HepG2 (cell line): ENCODE data around the gene CARMIL1. TPM values are rescaled to one million over a fixed set of nuclear protein-coding genes. Genes with fewer than 3 reads are reported as not detected.
A peak's percentile ranks its signal among the peaks of the same experiment; 100 is the strongest.

Experiments used
- FOXM1 ChIP-seq: sonication (generic); formaldehyde crosslinking; IDR thresholded peaks from 2 replicates; pipeline ENCODE4 v1.5.0; 2020; ENCODE audit warnings: missing genetic modification reagents
- IRX3 ChIP-seq: sonication (generic); formaldehyde crosslinking; IDR thresholded peaks from 2 replicates; pipeline ENCODE4 v1.8.1; 2023; ENCODE audit warnings: mild to moderate bottlenecking, low read depth, missing genetic modification reagents, borderline replicate concordance
- JUN ChIP-seq: sonication (generic); formaldehyde crosslinking; IDR thresholded peaks from 2 replicates; pipeline ENCODE4 v1.4.0; 2020; ENCODE audit warnings: mild to moderate bottlenecking, missing genetic modification reagents
- KLF13 ChIP-seq: sonication (generic); formaldehyde crosslinking; IDR thresholded peaks from 2 replicates; pipeline ENCODE4 v1.4.0; 2020; ENCODE audit warnings: mild to moderate bottlenecking, missing genetic modification reagents
- MAZ ChIP-seq, 2 experiments: sonication (generic) in 1 of 2; formaldehyde crosslinking in 1 of 2; IDR thresholded peaks; 2 replicates each; pipeline versions ENCODE4 v1.5.0 to v1.6.1; 2012 to 2020; ENCODE audit warnings: low read depth in 2 of 2, mild to moderate bottlenecking in 2 of 2, borderline replicate concordance in 1 of 2, improper control_type of control experiment in 1 of 2, low read length in 1 of 2, missing genetic modification reagents in 1 of 2, moderate library complexity in 1 of 2
- PHB2 ChIP-seq: fragments of 450-650 bp; IDR thresholded peaks from 2 replicates; pipeline ENCODE4 v1.6.1; 2018; ENCODE audit not compliant: partially characterized antibody
- RAD51 ChIP-seq: fragments of 450-650 bp; IDR thresholded peaks from 2 replicates; pipeline ENCODE4 v1.6.1; 2016; ENCODE audit warnings: borderline replicate concordance
- SATB2 ChIP-seq: sonication (generic); formaldehyde crosslinking; IDR thresholded peaks from 2 replicates; pipeline ENCODE4 v1.5.0; 2020; ENCODE audit warnings: missing genetic modification reagents
- SUZ12 ChIP-seq: fragments of 150-350 bp; IDR thresholded peaks from 2 replicates; pipeline ENCODE4 v1.6.1; 2014; ENCODE audit warnings: low read depth, low read length
- ZFP82 ChIP-seq: sonication (generic); formaldehyde crosslinking; IDR thresholded peaks from 2 replicates; pipeline ENCODE4 v1.5.1; 2020; ENCODE audit warnings: mild to moderate bottlenecking, missing genetic modification reagents, borderline replicate concordance
- ZMYM4 ChIP-seq: sonication (generic); formaldehyde crosslinking; IDR thresholded peaks from 2 replicates; pipeline ENCODE4 v1.8.1; 2023; ENCODE audit warnings: mild to moderate bottlenecking, missing genetic modification reagents
- ZNF335 ChIP-seq: sonication (generic); formaldehyde crosslinking; IDR thresholded peaks from 2 replicates; pipeline ENCODE4 v1.4.0; 2020; ENCODE audit warnings: missing genetic modification reagents
- ZNF33B ChIP-seq: sonication (generic); formaldehyde crosslinking; IDR thresholded peaks from 2 replicates; pipeline ENCODE4 v1.5.1; 2020; ENCODE audit warnings: mild to moderate bottlenecking, missing genetic modification reagents
- ZNF589 ChIP-seq: sonication (generic); formaldehyde crosslinking; conservative IDR thresholded peaks from 2 replicates; pipeline ENCODE4 v1.8.0; 2022; ENCODE audit warnings: mild to moderate bottlenecking, moderate library complexity, missing genetic modification reagents
- ZNF724P ChIP-seq: sonication (generic); formaldehyde crosslinking; IDR thresholded peaks from 2 replicates; pipeline ENCODE4 v1.8.0; 2022; ENCODE audit warnings: missing genetic modification reagents, borderline replicate concordance
- ZNF792 ChIP-seq: IDR thresholded peaks from 2 replicates; pipeline ENCODE4 v1.6.1; 2016
- ZNF850 ChIP-seq: sonication (generic); formaldehyde crosslinking; conservative IDR thresholded peaks from 2 replicates; pipeline ENCODE4 v1.9.0; 2021; ENCODE audit warnings: mild to moderate bottlenecking, missing genetic modification reagents
- ZNF878 ChIP-seq: sonication (generic); formaldehyde crosslinking; IDR thresholded peaks from 2 replicates; pipeline ENCODE4 v1.8.1; 2023; ENCODE audit warnings: mild to moderate bottlenecking, missing genetic modification reagents, moderate library complexity
- polyA plus RNA-seq, 8 experiments: library from polyadenylated mRNA; depleted of rRNA in 3 of 8; stranded (reverse) in 7 of 8; unstranded in 1 of 8; fragments of >200 nt; fragmentation: Illumina TruSeq in 4 of 8; extraction: Trizol in 4 of 8; gene quantifications; 2 replicates each; pipeline versions ENCODE4 v1.2.1 to v1.2.3, GENCODE V29; 2011 to 2016; ENCODE audit warnings: low read depth in 4 of 8, missing spikeins in 1 of 8, mixed read lengths in 1 of 8; ENCODE audit not compliant: insufficient read depth in 1 of 8
- total RNA-seq, 5 experiments: library from RNA; depleted of rRNA; stranded (reverse); fragments of >200 nt; fragmentation: Illumina TruSeq; extraction: Trizol; gene quantifications; 2 replicates each; pipeline ENCODE4 v1.2.3, GENCODE V29; 2016; ENCODE audit warnings: low read depth in 1 of 5
- TF ChIP-seq, protein P1 (sequence below): sonication (generic); formaldehyde crosslinking; IDR thresholded peaks from 2 replicates; pipeline ENCODE4 v1.5.0; 2020; ENCODE audit warnings: mild to moderate bottlenecking, missing genetic modification reagents
- TF ChIP-seq, protein P2 (sequence below): IDR thresholded peaks from 2 replicates; pipeline ENCODE4 v1.6.1; 2016; ENCODE audit warnings: mild to moderate bottlenecking
- TF ChIP-seq, protein P3 (sequence below): sonication (generic); formaldehyde crosslinking; IDR thresholded peaks from 2 replicates; pipeline ENCODE4 v1.5.0; 2020; ENCODE audit warnings: missing genetic modification reagents
- TF ChIP-seq, protein P4 (sequence below): sonication (generic); formaldehyde crosslinking; IDR thresholded peaks from 2 replicates; pipeline ENCODE4 v1.8.1; 2023; ENCODE audit warnings: missing genetic modification reagents, mild to moderate bottlenecking, borderline replicate concordance
- TF ChIP-seq, protein P5 (sequence below): sonication (generic); formaldehyde crosslinking; conservative IDR thresholded peaks from 2 replicates; pipeline ENCODE4 v1.8.0; 2022; ENCODE audit warnings: mild to moderate bottlenecking, moderate library complexity, missing genetic modification reagents

CARMIL1 gene
- total and polyA plus RNA-seq, 2 of the 13 experiments (the other 11 are each of a cell fraction or from before 2014, with no cell fraction given): 1.8 to 2.6 TPM

DNA sequence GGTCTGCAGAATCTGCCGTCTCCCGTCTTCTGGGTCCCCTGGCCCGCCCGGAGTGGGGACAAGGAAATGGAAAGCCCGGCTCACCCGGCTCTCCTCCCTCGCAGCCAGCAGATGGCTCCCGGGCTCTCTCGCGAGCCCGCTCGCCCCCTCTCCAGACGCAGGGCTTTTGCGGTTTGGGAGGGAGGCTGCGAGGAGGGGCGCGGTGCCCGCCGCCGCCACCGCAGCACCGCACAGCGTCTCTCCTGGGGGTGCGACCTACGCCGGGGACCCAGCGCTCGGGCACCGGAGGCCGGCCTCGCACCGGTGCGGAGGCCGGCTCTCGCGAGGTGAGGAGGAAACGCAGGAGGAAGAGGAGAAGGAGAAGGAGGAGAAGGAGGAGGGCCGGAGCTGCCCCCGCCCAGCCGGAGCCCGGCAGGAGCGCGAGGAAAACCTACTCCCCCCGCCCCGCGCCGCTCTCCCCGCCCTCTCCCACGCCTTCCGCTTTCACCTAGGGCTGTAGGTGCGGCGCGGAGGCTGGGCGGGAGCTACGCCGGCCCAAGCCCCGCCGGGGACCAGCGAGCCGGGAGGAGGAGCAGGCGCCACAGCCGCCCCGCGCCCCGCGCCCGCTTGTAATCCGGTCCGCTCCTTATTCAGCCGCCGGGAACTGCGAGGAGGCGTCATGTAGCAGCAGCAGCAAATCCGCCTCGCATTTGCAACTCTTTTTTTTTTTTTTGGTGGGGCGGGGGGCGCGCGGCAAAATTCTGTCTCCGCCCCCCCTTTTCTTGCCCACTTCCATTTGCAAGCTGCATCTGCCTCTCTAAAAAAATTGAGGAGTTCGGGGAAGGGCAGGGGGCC, at the start of gene CARMIL1 (continued):
- TF ChIP-seq, protein P1, sequence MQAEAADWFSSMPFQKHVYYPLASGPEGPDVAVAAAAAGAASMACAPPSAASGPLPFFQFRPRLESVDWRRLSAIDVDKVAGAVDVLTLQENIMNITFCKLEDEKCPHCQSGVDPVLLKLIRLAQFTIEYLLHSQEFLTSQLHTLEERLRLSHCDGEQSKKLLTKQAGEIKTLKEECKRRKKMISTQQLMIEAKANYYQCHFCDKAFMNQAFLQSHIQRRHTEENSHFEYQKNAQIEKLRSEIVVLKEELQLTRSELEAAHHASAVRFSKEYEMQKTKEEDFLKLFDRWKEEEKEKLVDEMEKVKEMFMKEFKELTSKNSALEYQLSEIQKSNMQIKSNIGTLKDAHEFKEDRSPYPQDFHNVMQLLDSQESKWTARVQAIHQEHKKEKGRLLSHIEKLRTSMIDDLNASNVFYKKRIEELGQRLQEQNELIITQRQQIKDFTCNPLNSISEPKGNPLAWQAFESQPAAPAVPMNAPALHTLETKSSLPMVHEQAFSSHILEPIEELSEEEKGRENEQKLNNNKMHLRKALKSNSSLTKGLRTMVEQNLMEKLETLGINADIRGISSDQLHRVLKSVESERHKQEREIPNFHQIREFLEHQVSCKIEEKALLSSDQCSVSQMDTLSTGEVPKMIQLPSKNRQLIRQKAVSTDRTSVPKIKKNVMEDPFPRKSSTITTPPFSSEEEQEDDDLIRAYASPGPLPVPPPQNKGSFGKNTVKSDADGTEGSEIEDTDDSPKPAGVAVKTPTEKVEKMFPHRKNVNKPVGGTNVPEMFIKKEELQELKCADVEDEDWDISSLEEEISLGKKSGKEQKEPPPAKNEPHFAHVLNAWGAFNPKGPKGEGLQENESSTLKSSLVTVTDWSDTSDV (CRISPR knock-in tag): no peak
- peak; percentile 53; the same call in 1 of the 2 replicates for TF ChIP-seq ZNF335
- TF ChIP-seq SUZ12: no peak
- TF ChIP-seq, protein P2, sequence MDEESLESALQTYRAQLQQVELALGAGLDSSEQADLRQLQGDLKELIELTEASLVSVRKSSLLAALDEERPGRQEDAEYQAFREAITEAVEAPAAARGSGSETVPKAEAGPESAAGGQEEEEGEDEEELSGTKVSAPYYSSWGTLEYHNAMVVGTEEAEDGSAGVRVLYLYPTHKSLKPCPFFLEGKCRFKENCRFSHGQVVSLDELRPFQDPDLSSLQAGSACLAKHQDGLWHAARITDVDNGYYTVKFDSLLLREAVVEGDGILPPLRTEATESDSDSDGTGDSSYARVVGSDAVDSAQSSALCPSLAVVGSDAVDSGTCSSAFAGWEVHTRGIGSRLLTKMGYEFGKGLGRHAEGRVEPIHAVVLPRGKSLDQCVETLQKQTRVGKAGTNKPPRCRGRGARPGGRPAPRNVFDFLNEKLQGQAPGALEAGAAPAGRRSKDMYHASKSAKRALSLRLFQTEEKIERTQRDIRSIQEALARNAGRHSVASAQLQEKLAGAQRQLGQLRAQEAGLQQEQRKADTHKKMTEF (CRISPR knock-in tag): peak; percentile 84
- no peak for TF ChIP-seq ZNF878 (CRISPR knock-in tag)
- no peak for TF ChIP-seq JUN (CRISPR knock-in tag)
- no peak for TF ChIP-seq SATB2 (CRISPR knock-in tag)
- no peak for TF ChIP-seq RAD51
- TF ChIP-seq ZNF589 (CRISPR knock-in tag): no peak
- TF ChIP-seq ZNF33B: peak; percentile 53; the same call in 1 of the 2 replicates
- TF ChIP-seq ZFP82 (CRISPR knock-in tag): no peak
- TF ChIP-seq ZNF850 (CRISPR knock-in tag): no peak
- TF ChIP-seq ZMYM4 (CRISPR knock-in tag): peak; percentile 82
- no peak for TF ChIP-seq IRX3 (CRISPR knock-in tag)
- TF ChIP-seq, protein P3, sequence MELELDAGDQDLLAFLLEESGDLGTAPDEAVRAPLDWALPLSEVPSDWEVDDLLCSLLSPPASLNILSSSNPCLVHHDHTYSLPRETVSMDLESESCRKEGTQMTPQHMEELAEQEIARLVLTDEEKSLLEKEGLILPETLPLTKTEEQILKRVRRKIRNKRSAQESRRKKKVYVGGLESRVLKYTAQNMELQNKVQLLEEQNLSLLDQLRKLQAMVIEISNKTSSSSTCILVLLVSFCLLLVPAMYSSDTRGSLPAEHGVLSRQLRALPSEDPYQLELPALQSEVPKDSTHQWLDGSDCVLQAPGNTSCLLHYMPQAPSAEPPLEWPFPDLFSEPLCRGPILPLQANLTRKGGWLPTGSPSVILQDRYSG (CRISPR knock-in tag): no peak
- TF ChIP-seq, protein P4, sequence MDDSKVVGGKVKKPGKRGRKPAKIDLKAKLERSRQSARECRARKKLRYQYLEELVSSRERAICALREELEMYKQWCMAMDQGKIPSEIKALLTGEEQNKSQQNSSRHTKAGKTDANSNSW (CRISPR knock-in tag): no peak
- TF ChIP-seq, protein P5, sequence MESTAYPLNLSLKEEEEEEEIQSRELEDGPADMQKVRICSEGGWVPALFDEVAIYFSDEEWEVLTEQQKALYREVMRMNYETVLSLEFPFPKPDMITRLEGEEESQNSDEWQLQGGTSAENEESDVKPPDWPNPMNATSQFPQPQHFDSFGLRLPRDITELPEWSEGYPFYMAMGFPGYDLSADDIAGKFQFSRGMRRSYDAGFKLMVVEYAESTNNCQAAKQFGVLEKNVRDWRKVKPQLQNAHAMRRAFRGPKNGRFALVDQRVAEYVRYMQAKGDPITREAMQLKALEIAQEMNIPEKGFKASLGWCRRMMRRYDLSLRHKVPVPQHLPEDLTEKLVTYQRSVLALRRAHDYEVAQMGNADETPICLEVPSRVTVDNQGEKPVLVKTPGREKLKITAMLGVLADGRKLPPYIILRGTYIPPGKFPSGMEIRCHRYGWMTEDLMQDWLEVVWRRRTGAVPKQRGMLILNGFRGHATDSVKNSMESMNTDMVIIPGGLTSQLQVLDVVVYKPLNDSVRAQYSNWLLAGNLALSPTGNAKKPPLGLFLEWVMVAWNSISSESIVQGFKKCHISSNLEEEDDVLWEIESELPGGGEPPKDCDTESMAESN: no peak; the same call in 1 of the 2 replicates
- TF ChIP-seq ZNF792: 0 out of 2 replicates have a peak, but pooled peaks have one; percentile 23
- no peak for TF ChIP-seq PHB2
- TF ChIP-seq ZNF724P (CRISPR knock-in tag): no peak
- no peak for TF ChIP-seq FOXM1 (CRISPR knock-in tag)
- peak; percentile 69; the same call in 1 of the 2 replicates for TF ChIP-seq MAZ (IDR thresholded peaks at IDR 0.05; ENCODE audit: borderline replicate concordance, low read depth, low read length)
- no peak for TF ChIP-seq MAZ (CRISPR knock-in tag; IDR thresholded peaks at IDR 0.05; ENCODE audit: low read depth)
- no peak for TF ChIP-seq KLF13 (CRISPR knock-in tag)
